ENCODE data around the gene APOO. TPM values are rescaled to one million over a fixed set of nuclear protein-coding genes. Genes with fewer than 3 reads are reported as not detected.

APOO gene
- total and polyA plus RNA-seq, 2 of the 13 experiments (the other 11 are each of a cell fraction or from before 2014, with no cell fraction given): 9.7 to 22.1 TPM

DNA sequence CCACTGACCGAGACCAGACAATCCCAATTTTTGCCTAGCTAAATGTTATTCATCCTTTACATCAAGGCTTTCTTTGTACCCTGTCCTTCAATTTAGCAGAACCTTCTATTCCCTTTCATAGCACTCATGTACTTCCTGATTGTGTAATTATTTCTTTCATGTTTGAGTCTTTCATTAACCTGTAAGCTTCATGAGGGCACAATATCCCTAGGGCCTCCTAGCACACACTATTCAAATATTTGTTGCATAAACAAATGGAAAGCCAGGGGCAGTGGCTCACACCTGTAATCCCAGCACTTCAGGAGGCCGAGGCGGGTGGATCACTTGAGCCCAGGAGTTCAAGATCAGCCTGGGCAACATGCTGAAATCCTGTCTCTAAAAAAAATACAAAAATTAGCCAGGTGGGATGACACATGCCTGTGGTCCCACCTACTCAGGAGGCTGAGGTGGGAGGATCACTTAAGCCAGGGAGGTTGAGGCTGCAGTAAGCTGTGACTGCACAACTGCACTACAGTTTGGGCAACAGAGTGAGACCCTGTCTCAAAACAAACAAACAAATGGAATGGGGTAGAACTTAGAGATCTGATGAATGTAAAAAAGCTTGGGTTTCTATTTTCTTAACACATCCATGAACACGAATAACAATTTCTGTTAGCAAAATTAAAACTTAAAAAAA is 65.8 kb downstream of the APOO start (continued):
- TF ChIP-seq KLF13 (CRISPR knock-in tag; IDR thresholded peaks at IDR 0.05) (no peak), TSC22D2 (CRISPR knock-in tag; IDR thresholded peaks at IDR 0.05; ENCODE audit: borderline replicate concordance) (no peak), ZSCAN25 (CRISPR knock-in tag; IDR thresholded peaks at IDR 0.05) (no peak), SRY (CRISPR knock-in tag; IDR thresholded peaks at IDR 0.05) (no peak), ZFP37 (CRISPR knock-in tag; IDR thresholded peaks at IDR 0.05; ENCODE audit: borderline replicate concordance) (no peak), KLF11 (CRISPR knock-in tag; IDR thresholded peaks at IDR 0.05) (no peak), ZNF678 (CRISPR knock-in tag; IDR thresholded peaks at IDR 0.05) (no peak), MATR3 (CRISPR knock-in tag; IDR thresholded peaks at IDR 0.05) (no peak), SP2 (CRISPR knock-in tag; IDR thresholded peaks at IDR 0.05) (no peak), ZNF878 (CRISPR knock-in tag; IDR thresholded peaks at IDR 0.05) (no peak), CENPX (CRISPR knock-in tag; IDR thresholded peaks at IDR 0.05) (no peak), SP140L (CRISPR knock-in tag; IDR thresholded peaks at IDR 0.05; ENCODE audit: borderline replicate concordance) (no peak), MTF2 (CRISPR knock-in tag; IDR thresholded peaks at IDR 0.05; ENCODE audit: borderline replicate concordance) (no peak), NFYB (CRISPR knock-in tag; IDR thresholded peaks at IDR 0.05) (no peak), HOXD1 (CRISPR knock-in tag; IDR thresholded peaks at IDR 0.05) (no peak), LCORL (IDR thresholded peaks at IDR 0.05) (0 out of 2 replicates have a peak, but pooled peaks have one; percentile 17), LCORL (CRISPR knock-in tag; IDR thresholded peaks at IDR 0.05) (peak; percentile 86), ZNF674 (CRISPR knock-in tag; IDR thresholded peaks at IDR 0.05; ENCODE audit: low read depth) (no peak), TOPORS (CRISPR knock-in tag; IDR thresholded peaks at IDR 0.05) (no peak)
- TF ChIP-seq, protein P1, sequence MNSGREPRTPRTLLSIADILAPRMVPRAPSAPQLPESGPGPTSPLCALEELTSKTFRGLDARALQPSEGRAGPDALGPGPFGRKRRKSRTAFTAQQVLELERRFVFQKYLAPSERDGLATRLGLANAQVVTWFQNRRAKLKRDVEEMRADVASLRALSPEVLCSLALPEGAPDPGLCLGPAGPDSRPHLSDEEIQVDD (CRISPR knock-in tag; IDR thresholded peaks at IDR 0.05; ENCODE audit: borderline replicate concordance): no peak
- TF ChIP-seq, protein P2, sequence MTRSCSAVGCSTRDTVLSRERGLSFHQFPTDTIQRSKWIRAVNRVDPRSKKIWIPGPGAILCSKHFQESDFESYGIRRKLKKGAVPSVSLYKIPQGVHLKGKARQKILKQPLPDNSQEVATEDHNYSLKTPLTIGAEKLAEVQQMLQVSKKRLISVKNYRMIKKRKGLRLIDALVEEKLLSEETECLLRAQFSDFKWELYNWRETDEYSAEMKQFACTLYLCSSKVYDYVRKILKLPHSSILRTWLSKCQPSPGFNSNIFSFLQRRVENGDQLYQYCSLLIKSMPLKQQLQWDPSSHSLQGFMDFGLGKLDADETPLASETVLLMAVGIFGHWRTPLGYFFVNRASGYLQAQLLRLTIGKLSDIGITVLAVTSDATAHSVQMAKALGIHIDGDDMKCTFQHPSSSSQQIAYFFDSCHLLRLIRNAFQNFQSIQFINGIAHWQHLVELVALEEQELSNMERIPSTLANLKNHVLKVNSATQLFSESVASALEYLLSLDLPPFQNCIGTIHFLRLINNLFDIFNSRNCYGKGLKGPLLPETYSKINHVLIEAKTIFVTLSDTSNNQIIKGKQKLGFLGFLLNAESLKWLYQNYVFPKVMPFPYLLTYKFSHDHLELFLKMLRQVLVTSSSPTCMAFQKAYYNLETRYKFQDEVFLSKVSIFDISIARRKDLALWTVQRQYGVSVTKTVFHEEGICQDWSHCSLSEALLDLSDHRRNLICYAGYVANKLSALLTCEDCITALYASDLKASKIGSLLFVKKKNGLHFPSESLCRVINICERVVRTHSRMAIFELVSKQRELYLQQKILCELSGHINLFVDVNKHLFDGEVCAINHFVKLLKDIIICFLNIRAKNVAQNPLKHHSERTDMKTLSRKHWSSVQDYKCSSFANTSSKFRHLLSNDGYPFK (CRISPR knock-in tag; IDR thresholded peaks at IDR 0.05; ENCODE audit: borderline replicate concordance): no peak
- TF ChIP-seq, protein P3, sequence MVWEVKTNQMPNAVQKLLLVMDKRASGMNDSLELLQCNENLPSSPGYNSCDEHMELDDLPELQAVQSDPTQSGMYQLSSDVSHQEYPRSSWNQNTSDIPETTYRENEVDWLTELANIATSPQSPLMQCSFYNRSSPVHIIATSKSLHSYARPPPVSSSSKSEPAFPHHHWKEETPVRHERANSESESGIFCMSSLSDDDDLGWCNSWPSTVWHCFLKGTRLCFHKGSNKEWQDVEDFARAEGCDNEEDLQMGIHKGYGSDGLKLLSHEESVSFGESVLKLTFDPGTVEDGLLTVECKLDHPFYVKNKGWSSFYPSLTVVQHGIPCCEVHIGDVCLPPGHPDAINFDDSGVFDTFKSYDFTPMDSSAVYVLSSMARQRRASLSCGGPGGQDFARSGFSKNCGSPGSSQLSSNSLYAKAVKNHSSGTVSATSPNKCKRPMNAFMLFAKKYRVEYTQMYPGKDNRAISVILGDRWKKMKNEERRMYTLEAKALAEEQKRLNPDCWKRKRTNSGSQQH (CRISPR knock-in tag; IDR thresholded peaks at IDR 0.05; ENCODE audit: low read depth): no peak
